Lung microvascular endothelial cell (primary cell): ENCODE measurements around the gene GALNT16. TPM values are rescaled to one million over a fixed set of nuclear protein-coding genes. Genes with fewer than 3 reads are reported as not detected.

Experiments
- DNase-seq, 2 donors: peaks; one replicate each; pipeline versions ENCODE4 v3.0.0 to v3.0.0-alpha.2; 2010; ENCODE audit warnings: low read depth in 2 of 2
- total RNA-seq: library from RNA; depleted of rRNA; stranded (reverse); fragments of >200 nt; gene quantifications from 2 replicates; pipeline ENCODE4 v1.2.1, GENCODE V29; 2014

GALNT16 gene
- total RNA-seq, 1 donor from 2014 or later, result not detected

DNA sequence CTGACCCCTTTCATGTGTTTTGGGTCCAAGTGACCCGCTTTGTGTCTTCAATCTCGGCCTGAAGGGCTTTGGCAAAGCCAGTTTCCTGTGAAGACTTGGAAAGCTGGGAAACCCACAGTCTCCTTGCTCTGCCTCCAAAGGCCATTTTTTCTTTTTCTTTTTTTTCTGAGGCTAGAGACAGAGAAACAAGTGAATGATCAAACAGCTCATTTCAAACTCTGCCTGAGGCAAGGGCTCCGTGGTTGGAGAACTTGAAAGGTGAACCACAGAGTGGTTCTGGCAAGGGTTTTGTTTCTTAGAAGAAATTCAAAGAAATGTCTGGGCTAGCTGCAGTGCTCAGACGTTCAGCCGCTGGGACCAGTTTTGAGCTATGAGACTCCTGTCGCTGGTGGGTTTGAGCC, 75.4 kb downstream of the GALNT16 start:
- no peak for DNase-seq

DNA sequence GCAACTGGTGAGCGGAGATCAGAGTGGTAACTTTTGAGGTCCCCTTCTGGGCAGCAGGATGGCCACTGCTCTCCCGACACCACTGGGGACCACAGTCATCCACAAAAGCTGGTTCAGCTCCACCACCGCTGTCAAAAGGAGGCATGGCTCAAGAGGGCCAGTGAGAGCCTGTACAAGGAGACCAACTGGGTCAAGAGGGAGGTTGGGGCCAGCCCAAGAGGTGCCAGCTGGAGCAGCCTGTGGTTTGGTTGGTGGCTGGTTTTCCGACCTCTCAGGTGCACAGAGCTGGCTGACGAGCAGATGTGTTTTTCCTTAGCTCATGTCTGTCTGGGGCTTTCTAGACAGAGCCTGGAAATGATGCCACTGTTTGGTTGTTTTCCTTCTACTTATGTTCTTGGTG, 78.0 kb downstream of the GALNT16 start:
- DNase-seq, result no peak

DNA sequence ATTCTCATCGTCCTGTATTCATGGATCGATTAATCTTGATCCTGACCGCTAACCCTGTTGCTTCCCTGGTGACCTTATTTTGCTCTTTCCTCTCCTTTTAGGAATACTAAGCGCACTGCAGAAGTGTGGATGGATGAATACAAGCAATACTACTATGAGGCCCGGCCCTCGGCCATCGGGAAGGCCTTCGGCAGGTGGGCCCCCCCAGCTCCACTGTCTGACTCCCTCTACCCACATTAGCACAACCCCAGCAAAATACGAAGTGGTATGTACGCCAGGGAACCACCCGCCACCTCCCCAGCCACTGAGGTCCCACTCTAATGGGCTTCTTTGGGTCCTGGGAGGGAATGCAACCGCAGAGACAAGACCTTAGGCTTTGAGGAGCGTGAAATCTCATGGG, 79.5 kb downstream of the GALNT16 start:
- no peak for DNase-seq

DNA sequence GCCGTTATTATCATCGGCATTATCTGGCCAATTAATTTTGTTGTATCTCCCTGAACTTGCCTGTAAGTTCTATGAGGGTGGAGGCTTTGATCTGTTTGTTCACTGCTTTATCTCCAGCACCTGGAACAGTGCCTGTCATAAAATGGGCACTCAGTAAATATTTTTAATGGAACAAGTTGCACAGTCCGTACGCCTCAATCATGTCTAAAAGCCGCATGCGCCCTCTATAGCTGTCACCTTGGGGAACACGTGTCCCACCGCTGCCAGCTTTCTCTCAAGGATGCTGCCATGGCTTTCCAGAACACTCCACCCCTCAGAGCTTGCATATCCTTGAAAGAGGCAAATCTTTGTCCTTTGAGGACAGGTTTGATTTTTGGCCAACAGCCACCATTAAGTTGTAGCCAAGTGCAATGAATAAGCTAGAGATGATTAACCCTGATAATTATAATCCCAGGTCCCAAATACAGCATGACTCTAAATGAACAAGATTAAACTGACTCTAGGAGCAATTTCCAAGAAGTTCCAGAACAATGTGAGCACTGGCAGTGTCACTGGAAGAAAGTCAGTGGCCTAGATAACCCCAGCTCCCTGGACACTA, 83.1 kb downstream of the GALNT16 start:
- DNase-seq, result no peak

DNA sequence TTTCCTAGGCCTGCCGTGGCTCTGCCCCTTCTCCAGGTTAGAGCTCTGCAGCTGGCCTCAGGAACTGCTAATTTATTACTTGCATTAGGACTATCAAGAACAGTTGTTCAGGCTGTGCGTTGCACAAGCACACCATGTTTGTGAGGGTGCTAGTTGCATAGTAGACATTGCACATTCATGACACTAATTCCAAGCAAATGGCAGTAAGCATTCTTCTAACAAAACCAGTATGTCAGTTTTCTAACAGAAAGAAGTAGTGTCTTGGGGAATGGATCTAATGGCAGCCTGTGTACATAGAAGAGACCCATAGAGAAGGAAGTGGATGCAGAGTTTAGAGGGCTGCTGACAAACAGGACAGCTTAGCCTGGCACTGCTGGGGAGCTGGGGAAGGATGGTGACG, 84.2 kb downstream of the GALNT16 start:
- DNase-seq, result no peak

DNA sequence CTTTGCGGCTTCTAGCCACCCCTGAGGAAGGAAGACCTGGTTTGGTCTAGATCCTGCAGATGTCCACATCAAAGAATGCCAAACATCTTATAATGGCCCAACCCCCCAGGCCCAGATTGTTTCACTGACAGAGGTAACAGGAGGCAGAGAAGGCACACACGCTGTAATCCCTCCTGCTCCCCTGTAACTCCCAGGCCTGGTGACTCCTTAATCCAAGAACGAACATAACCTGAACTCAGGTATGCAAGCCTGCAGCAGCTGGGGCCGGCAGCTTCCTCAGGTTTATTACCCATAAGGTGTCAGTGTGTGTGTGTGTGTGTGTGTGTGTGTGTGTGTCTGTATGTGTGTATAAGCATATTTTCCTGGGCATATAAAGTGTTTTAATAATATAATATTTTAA, 85.4 kb downstream of the GALNT16 start:
- DNase-seq, result no peak

DNA sequence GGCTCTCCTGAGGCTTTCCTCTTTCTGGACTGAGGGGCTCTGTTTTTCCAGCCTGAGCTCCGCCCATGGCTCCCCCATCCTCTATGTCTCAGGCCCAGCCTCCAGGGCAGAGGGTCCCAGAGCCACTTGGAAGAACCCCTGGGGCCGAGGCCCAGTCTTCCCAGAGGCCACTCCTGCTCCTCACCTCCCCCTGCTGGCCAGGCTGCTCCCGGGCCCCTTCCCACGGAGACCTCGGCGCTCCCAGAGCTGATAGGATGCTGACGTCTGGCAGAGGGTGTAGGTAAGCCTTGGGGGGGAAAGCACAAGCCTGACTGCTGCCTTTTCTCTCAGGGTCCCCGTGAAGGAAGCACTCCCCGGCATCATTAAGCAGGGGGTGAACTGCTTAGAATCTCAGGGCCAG, 86.8 kb downstream of the GALNT16 start:
- DNase-seq, result peak; percentile 34 to 48

DNA sequence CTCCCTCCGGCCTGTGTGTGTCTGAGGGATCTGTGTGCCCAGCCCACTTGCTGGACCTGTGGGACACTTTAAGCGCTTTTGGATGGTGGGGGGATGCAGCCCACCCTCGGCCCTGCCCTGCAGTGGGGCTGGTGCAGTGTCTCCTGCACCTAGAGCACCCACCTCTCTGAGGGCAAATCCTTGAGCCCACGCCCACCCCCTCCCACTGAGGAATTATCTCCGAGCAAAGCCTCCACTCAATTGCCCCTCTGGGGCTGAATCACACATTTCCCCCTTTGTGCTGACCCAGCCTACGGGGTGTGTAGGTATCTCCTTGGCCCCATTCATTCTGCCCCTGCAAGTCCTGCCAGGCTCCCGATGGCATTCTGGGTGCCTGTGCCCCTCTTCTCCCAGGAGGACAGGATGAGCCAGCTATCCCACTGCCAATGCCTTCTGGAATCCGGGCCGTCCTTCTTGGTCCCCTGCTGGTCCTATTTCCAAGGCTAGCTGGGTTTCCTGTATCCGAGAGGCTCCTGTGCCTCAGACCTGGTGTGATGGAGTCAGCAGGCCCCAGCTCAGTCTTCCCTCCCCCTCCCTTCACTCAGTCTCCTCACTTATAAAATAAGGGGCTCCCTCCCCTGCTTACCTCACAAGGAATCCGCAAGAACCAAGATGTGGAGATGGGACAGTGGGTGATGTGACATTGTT, 89.3 kb downstream of the GALNT16 start:
- DNase-seq, result no peak

GRCh38 chr14:69350892-69351291, 90.9 kb downstream of the GALNT16 start:
- DNase-seq, result no peak

DNA sequence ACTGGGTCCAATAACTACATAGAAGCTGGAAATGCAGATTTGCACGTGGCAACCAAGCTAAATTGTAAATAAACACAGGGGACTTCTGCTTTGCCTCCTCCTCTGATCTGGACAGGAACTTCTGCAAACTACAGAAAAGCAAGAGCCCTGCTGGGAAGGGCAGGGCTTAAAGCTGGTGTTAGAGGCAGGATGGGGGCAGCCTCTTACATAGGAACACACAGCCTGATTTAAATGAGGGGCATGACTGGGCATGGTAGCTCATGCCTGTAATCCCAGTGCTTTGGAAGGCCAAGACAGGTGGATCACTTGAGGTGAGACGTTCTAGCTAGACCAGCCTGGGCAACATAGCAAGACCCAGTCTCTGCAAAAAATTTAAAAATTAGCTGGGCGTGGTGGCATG, 91.4 kb downstream of the GALNT16 start:
- no peak for DNase-seq

DNA sequence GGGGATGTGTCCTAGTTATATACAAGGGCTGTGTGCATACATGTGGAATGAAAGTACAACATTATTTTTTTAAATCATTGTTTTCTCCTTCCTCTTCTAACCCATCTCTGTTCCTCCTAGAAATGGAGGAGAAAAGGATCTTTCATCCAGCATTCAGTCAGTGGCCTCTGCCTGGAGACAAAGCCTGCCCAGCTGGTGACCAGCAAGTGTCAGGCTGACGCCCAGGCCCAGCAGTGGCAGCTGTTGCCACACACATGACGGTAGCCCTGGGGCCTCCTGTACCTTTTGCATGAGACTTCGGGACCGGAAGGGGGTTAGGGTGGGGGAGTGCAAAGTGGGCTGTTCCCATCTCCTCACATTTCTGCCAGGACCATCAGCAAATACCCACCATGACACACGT, 92.0 kb downstream of the GALNT16 start:
- no peak for DNase-seq

- DNase-seq, result no peak
Observed at GRCh38 chr14:69353168-69353567, 93.2 kb downstream of the GALNT16 start.

- DNase-seq, result peak; percentile 3 to 28
Observed at GRCh38 chr14:69354383-69355153, 94.6 kb downstream of the GALNT16 start.

DNA sequence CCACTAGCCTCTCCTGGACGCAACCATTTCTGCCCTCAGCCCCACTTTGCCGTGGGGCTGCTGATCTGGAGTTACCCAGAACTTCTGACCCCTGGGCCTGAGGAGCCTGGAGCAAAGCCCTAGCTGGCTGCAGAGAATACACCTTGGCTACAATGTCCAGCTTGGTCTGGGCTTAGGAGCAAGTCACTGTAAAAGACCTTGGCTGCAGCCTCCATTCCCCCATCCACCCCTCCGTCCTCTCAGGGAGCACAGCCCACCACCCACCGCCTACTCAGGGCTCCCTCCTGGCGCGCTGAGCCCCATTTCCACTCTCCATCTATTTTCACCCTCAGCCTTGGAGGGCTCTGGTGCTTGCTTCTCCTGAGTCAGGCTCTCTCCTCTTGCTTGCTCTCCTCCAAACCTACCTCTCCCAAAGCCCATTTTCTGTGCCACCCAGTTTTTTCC, 95.2 kb downstream of the GALNT16 start:
- DNase-seq, result no peak

- peak in 1 of 2 donors; percentile 36 for DNase-seq
Observed at GRCh38 chr14:69355607-69356281, 95.8 kb downstream of the GALNT16 start.

DNA sequence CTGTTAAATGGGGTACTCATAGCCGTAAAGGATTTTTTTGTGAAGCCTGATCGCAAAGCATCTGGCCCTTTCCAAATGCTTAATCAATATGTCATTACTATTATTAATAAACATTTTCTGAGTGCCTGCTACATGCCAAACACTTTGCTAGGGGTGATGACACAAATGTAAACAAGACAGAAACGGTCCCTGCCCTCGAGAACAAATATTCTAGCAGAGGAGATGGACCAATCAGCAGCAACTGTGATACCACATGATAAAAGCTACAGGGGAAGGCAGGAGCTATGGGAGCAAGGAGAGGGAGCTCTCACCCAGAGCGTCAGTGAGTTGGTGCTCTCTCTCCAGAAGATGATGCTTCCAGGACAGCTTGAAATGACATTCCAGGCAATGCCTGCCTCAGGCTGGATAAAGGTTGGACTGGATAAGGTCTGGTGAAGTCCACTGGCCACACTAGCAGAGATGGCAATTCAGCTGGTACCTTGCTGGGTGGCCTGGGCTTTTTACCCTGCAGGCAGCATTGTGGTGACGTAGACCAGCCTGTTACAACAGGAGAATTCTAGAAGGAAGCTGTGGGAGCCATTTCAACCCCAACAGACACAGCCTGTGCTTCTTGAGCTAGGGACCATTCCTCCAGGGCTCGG, 97.1 kb downstream of the GALNT16 start:
- DNase-seq, result no peak

GRCh38 chr14:69357544-69358200, 97.7 kb downstream of the GALNT16 start:
- no peak for DNase-seq

DNA sequence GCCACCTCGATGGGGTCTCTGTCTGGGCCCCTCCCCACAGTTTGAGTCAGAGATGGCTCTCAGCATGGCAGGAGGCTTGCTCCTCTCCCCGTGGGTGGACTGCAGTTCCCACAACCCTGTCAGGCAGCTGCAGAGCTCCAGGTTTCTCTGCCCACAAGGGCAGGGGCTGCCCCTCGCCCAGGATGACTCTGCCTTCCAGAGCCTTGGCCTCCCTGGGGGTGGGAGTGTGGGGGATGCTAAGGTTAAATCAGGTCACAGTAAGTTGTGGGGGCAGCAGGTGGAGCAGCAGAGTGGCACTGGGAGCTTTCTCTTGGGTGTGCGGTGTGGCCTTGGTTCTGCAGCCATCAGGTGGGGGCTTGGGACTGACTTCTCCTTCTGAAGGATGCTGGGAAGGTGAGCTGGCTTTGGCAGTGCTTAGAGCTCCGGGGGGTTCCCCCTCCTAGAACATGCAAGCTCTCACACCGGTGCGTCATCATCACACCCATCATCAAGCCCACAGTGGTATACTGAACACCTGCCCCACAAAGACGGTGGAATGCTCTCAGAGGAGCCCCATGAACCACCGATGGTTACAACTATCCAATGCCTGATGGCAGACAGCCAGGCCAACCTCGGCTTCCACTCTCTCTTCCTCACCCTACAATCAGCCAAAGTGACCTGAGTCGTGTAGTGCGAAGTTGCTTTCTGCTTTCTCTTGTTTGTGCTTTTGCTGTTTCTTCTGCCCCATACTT, 98.4 kb downstream of the GALNT16 start:
- no peak for DNase-seq

DNA sequence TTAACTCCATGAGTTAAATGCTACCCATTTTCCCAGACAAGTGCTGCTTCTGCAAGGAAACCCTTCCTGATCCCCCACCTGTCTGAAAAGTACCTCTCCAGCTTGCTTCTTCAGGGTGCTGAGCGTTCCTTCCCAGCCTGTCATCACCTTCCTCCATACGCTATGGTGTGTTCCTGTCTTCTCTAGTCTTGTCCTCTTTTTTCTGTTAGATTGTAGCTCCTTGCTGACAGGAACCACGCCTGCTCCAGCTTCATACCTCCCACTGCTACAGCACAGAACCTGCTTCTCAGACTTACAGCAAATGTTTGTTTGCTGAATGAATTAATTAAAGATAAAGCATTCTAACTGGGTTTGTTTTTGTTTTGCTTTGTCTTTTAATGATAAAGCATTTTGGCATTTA, 99.0 kb downstream of the GALNT16 start:
- DNase-seq, result no peak

DNA sequence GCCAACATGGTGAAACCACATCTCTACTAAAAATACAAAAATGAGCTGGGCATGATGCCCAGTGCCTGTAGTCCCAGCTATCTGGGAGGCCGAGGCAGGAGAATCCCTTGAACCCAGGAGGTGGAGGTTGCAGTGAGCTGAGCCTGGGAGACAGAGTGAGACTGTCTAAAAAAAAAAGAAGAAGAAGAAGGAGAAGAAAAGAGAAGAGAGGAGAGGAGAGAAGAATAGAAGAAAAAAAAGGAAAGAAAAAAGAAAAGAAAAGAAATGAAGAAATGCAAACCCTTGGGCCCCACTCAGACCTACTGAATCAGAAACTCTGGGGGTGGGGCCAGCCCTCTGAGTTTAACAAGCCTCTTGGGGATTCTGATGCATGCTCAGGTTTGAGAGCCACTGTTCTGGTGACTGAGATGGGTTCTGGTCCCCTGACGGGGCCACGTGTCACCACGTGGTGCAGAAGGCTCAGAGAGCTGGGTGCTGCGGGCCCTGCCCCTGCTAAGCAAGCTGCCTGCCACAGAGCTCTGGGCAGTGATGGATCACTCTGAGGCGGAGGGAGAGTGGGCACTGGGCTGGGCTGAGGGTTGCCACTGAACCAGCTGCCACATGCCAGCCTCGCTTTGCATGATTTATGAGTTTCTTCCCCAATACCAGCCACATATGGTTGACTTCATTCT, 100.6 kb downstream of the GALNT16 start:
- DNase-seq, result no peak
